ENCODE measurements around the gene ZNF444.
"Not testable (repeated sequence)": the region's sequence is repeated elsewhere in the genome, so short reads cannot be mapped to it uniquely, and the experiment has no call there.

Gene ZNF444

GRCh38 chr19:56140583-56141416, at the start of gene ZNF444:
ZNF444 (plus strand) TSS chr19:56141287; CDS start chr19:56146912, 5,625 bp downstream.
- Histone ChIP-seq H3K9me3 (ENCODE audit: low read depth, low read length) (no peaks in the 10 kb centered on the region), H3K27ac (peak within 1 kb of the TSS; percentile 95), H3K9ac (ENCODE audit: insufficient read length) (peak within 1 kb of the TSS; percentile 76), H3K4me3 (peak within 1 kb of the TSS; percentile 82), H3K36me3 (ENCODE audit: insufficient read depth, low read length) (no peaks in the 10 kb centered on the region; the same call in 1 of the 2 replicates)
- peak; percentile 93 for DNase-seq (ENCODE audit: low read depth, low spot score)
- TF ChIP-seq EZH2 (IDR thresholded peaks at IDR 0.05), result no peak
- TF ChIP-seq FOXP2 (optimal IDR thresholded peaks at IDR 0.05; ENCODE audit: control extremely low read depth, extremely low read length, insufficient read depth), result no peak
- TF ChIP-seq POLR2AphosphoS5 (IDR thresholded peaks at IDR 0.05; ENCODE audit: borderline replicate concordance, low read depth, low read length), result peak; percentile 64; the same call in 1 of the 2 replicates

- Histone ChIP-seq H3K27ac (no peak overlapping the region), H3K9ac (ENCODE audit: insufficient read length) (no peak overlapping the region), H3K36me3 (ENCODE audit: insufficient read depth, low read length) (no peaks in the 10 kb centered on the region), H3K4me3 (no peak overlapping the region), H3K9me3 (ENCODE audit: low read depth, low read length) (no peaks in the 10 kb centered on the region)
- no peak for DNase-seq (ENCODE audit: low read depth, low spot score)
- no peak for TF ChIP-seq FOXP2 (optimal IDR thresholded peaks at IDR 0.05; ENCODE audit: control extremely low read depth, extremely low read length, insufficient read depth)
- TF ChIP-seq EZH2 (IDR thresholded peaks at IDR 0.05), result no peak
- no peak for TF ChIP-seq POLR2AphosphoS5 (IDR thresholded peaks at IDR 0.05; ENCODE audit: borderline replicate concordance, low read depth, low read length)
These were observed 49.1 kb upstream of the ZNF444 start for GRCh38 chr19:56091751-56092546.

- no peak for DNase-seq (ENCODE audit: low read depth, low spot score)
- Histone ChIP-seq H3K27ac (no peak overlapping the region), H3K9ac (ENCODE audit: insufficient read length) (no peak overlapping the region), H3K9me3 (ENCODE audit: low read depth, low read length) (no peaks in the 10 kb centered on the region), H3K4me3 (no peak overlapping the region), H3K36me3 (ENCODE audit: insufficient read depth, low read length) (no peaks in the 10 kb centered on the region)
- TF ChIP-seq FOXP2 (optimal IDR thresholded peaks at IDR 0.05; ENCODE audit: control extremely low read depth, extremely low read length, insufficient read depth) (no peak), EZH2 (IDR thresholded peaks at IDR 0.05) (no peak), POLR2AphosphoS5 (IDR thresholded peaks at IDR 0.05; ENCODE audit: borderline replicate concordance, low read depth, low read length) (no peak)
These were observed 48.1 kb upstream of the ZNF444 start for GRCh38 chr19:56092685-56093631.

- Histone ChIP-seq H3K4me3 (no peak overlapping the region), H3K9me3 (ENCODE audit: low read depth, low read length) (no peaks in the 10 kb centered on the region), H3K9ac (ENCODE audit: insufficient read length) (no peak overlapping the region), H3K27ac (no peak overlapping the region), H3K36me3 (ENCODE audit: insufficient read depth, low read length) (no peaks in the 10 kb centered on the region)
- DNase-seq (ENCODE audit: low read depth, low spot score), result no peak
- TF ChIP-seq POLR2AphosphoS5 (IDR thresholded peaks at IDR 0.05; ENCODE audit: borderline replicate concordance, low read depth, low read length), result no peak
- TF ChIP-seq EZH2 (IDR thresholded peaks at IDR 0.05), result no peak
- TF ChIP-seq FOXP2 (optimal IDR thresholded peaks at IDR 0.05; ENCODE audit: control extremely low read depth, extremely low read length, insufficient read depth), result no peak
These were observed 46.6 kb upstream of the ZNF444 start for GRCh38 chr19:56094449-56094848.

GRCh38 chr19:56096665-56097064, 44.4 kb upstream of the ZNF444 start:
- TF ChIP-seq FOXP2 (optimal IDR thresholded peaks at IDR 0.05; ENCODE audit: control extremely low read depth, extremely low read length, insufficient read depth), result no peak
- TF ChIP-seq POLR2AphosphoS5 (IDR thresholded peaks at IDR 0.05; ENCODE audit: borderline replicate concordance, low read depth, low read length), result no peak
- no peak for TF ChIP-seq EZH2 (IDR thresholded peaks at IDR 0.05)
- no peaks in the 10 kb centered on the region for H3K36me3 ChIP-seq (ENCODE audit: insufficient read depth, low read length)

GRCh38 chr19:56097306-56097705, 43.8 kb upstream of the ZNF444 start:
- H3K9ac ChIP-seq (ENCODE audit: insufficient read length), result no peak overlapping the region
- no peak for DNase-seq (ENCODE audit: low read depth, low spot score)
- no peak overlapping the region for H3K27ac ChIP-seq
- no peak overlapping the region for H3K4me3 ChIP-seq
- no peaks in the 10 kb centered on the region for H3K9me3 ChIP-seq (ENCODE audit: low read depth, low read length)
- no peak for TF ChIP-seq FOXP2 (optimal IDR thresholded peaks at IDR 0.05; ENCODE audit: control extremely low read depth, extremely low read length, insufficient read depth)
- no peak for TF ChIP-seq POLR2AphosphoS5 (IDR thresholded peaks at IDR 0.05; ENCODE audit: borderline replicate concordance, low read depth, low read length)
- TF ChIP-seq EZH2 (IDR thresholded peaks at IDR 0.05), result no peak
- H3K36me3 ChIP-seq (ENCODE audit: insufficient read depth, low read length), result no peaks in the 10 kb centered on the region

More at GRCh38 chr19:56096665-56097064, 44.4 kb upstream of the ZNF444 start:
- Histone ChIP-seq H3K9ac (ENCODE audit: insufficient read length) (no peak overlapping the region), H3K9me3 (ENCODE audit: low read depth, low read length) (no peaks in the 10 kb centered on the region), H3K27ac (no peak overlapping the region), H3K4me3 (no peak overlapping the region)
- no peak for DNase-seq (ENCODE audit: low read depth, low spot score)

GRCh38 chr19:56097776-56098175, 43.3 kb upstream of the ZNF444 start:
- Histone ChIP-seq H3K4me3 (no peak overlapping the region), H3K9ac (ENCODE audit: insufficient read length) (no peak overlapping the region), H3K36me3 (ENCODE audit: insufficient read depth, low read length) (no peaks in the 10 kb centered on the region), H3K9me3 (ENCODE audit: low read depth, low read length) (no peaks in the 10 kb centered on the region), H3K27ac (no peak overlapping the region)
- no peak for DNase-seq (ENCODE audit: low read depth, low spot score)
- TF ChIP-seq FOXP2 (optimal IDR thresholded peaks at IDR 0.05; ENCODE audit: control extremely low read depth, extremely low read length, insufficient read depth) (no peak), EZH2 (IDR thresholded peaks at IDR 0.05) (no peak), POLR2AphosphoS5 (IDR thresholded peaks at IDR 0.05; ENCODE audit: borderline replicate concordance, low read depth, low read length) (no peak)

GRCh38 chr19:56098237-56098636, 42.9 kb upstream of the ZNF444 start:
- H3K9me3 ChIP-seq (ENCODE audit: low read depth, low read length); DNase-seq (ENCODE audit: low read depth, low spot score); H3K36me3 ChIP-seq (ENCODE audit: insufficient read depth, low read length); H3K4me3 ChIP-seq; H3K27ac ChIP-seq; H3K9ac ChIP-seq (ENCODE audit: insufficient read length): not testable (repeated sequence)
